ENCODE results near the gene MICAL3. TPM values are rescaled to one million over a fixed set of nuclear protein-coding genes. Genes with fewer than 3 reads are reported as not detected.

MICAL3 gene
- total and polyA plus RNA-seq, 2 of the 8 experiments (the other 6 are each of a cell fraction or from before 2014, with no cell fraction given): 8.3 to 41.8 TPM

DNA sequence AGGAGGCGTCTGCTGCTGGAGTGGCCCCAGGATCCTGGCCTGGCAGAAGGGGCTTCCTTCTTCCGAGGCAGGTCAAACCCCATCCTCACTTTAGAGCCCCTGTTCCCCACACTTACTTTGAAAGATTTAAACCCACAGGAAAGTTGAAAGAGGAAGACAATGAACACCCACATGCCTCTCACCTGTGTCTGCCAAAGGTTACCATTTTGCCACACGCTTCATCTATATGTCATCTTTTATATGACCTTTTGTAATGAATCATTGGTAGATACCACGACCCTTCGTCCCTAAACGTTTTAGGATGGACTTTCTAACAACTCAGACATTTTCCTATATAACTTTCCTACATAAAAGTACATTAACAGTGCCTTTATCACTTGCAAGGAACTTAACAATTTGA lies 210.3 kb downstream of the MICAL3 start:
- no peak overlapping the region for H3K27ac ChIP-seq (ENCODE audit: low read depth, low read length)
- H3K18ac ChIP-seq (ENCODE audit: extremely low read depth, low read length): no peak overlapping the region
- no peak overlapping the region for H3K4me2 ChIP-seq (ENCODE audit: insufficient read depth in 1 of 2, low read depth in 2 of 2, low read length in 2 of 2)
- H2AFZ ChIP-seq (ENCODE audit: low read length): no peak overlapping the region
- H2AK5ac ChIP-seq (ENCODE audit: low read depth, low read length): no peak overlapping the region
- no peak overlapping the region for H2BK15ac ChIP-seq (ENCODE audit: low read length)
- no peak overlapping the region for H3K56ac ChIP-seq (replicated peaks; ENCODE audit: insufficient read length, low read depth, low read length)
- H3K4me3 ChIP-seq (ENCODE audit: extremely low read depth in 1 of 4, insufficient read depth in 2 of 4, low read depth in 3 of 4, low read length in 4 of 4): no peak overlapping the region
- no peak overlapping the region for H4K8ac ChIP-seq (ENCODE audit: extremely low read depth, insufficient read depth, low read length)
- no peak overlapping the region for H4K5ac ChIP-seq (ENCODE audit: insufficient read length, low read depth, low read length)
- no peaks in the 10 kb centered on the region; the same call in 1 of the 2 replicates for H3K79me1 ChIP-seq (ENCODE audit: low read depth, low read length)
- no peak for FAIRE-seq
- peaks cover 0 to 1% (median 0%) of the 10 kb centered on the region in 4 experiments; a peak in 2 of 7 replicates for H3K4me1 ChIP-seq (replicated peaks in 1 of 4; ENCODE audit: control insufficient read depth in 3 of 4, insufficient read depth in 4 of 4, low read length in 3 of 4)
- peaks cover 0 to 1% of the 10 kb centered on the region in 2 experiments for H4K20me1 ChIP-seq (replicated peaks in 1 of 2; ENCODE audit: control insufficient read depth in 1 of 2, insufficient read depth in 2 of 2, low read length in 2 of 2)
- no peak overlapping the region for H3K9ac ChIP-seq (replicated peaks in 1 of 4; ENCODE audit: extremely low read depth in 1 of 4, low read depth in 3 of 4, low read length in 3 of 4)
- H3K23ac ChIP-seq (ENCODE audit: insufficient read length): no peak overlapping the region
- no peak overlapping the region for H2BK5ac ChIP-seq (ENCODE audit: low read depth, low read length)
- no peak for DNase-seq (ENCODE audit: low read depth in 1 of 2, low spot score in 2 of 2)
- TF ChIP-seq YY1 (IDR thresholded peaks at IDR 0.05; ENCODE audit: low read depth, low read length): no peak
- H3K4ac ChIP-seq (replicated peaks; ENCODE audit: insufficient read length, low read depth, low read length): no peak overlapping the region
- H3K36me3 ChIP-seq (ENCODE audit: control insufficient read depth in 2 of 4, insufficient read depth in 4 of 4, low read length in 3 of 4): peaks cover 0 to 3% (median 0%) of the 10 kb centered on the region in 4 experiments; a peak in 3 of 8 replicates
- H3K9me3 ChIP-seq (ENCODE audit: insufficient read depth in 2 of 2, low read depth in 1 of 2, low read length in 1 of 2): no peaks in the 10 kb centered on the region
- H2BK12ac ChIP-seq (ENCODE audit: low read depth, low read length): no peak overlapping the region
- H3K23me2 ChIP-seq (ENCODE audit: low read depth, low read length): no peaks in the 10 kb centered on the region
- ChIA-PET CTCF (ENCODE audit: partially characterized antibody) (no interaction called here), POLR2A (ENCODE audit: partially characterized antibody) (no interaction called here)
- whole genome bisulfite sequencing, 2 experiments (ENCODE audit: extremely low coverage in 1 of 2, insufficient coverage in 1 of 2, insufficient read length in 1 of 2, insufficient replicate concordance in 2 of 2, low coverage in 1 of 2, low lambda C conversion rate in 2 of 2, missing lambda C conversion rate in 1 of 2): 82% methylated on average over 6 of the region's 6 CpGs; no CpG with 5 or more reads in 1 of the 2 experiments
- no peaks in the 10 kb centered on the region for H3K27me3 ChIP-seq (replicated peaks in 1 of 4; ENCODE audit: control insufficient read depth in 3 of 4, extremely low read depth in 1 of 4, insufficient read depth in 3 of 4, low read length in 3 of 4)
- H2BK20ac ChIP-seq (ENCODE audit: low read length): no peak overlapping the region
- H2BK120ac ChIP-seq (replicated peaks; ENCODE audit: low read depth, low read length): no peak overlapping the region
- H4K91ac ChIP-seq (replicated peaks; ENCODE audit: insufficient read length, low read length): no peak overlapping the region
- H3K79me2 ChIP-seq (ENCODE audit: control insufficient read depth in 1 of 2, insufficient read depth in 2 of 2, low read length in 2 of 2): no peaks in the 10 kb centered on the region
- no peak overlapping the region for H3K14ac ChIP-seq (ENCODE audit: insufficient read length)
